Thyroid gland (tissue), 4 donors: ENCODE data around the gene CUTA.

Source experiments
- CTCF ChIP-seq, 6 experiments: fragments of 200-600 bp in 3 of 6; fragments of 450-650 bp in 3 of 6; sonication (generic) in 3 of 6; IDR thresholded peaks; one replicate each; pipeline ENCODE4 v1.5.1; 2016 to 2019; ENCODE audit warnings: antibody characterized with exemption in 6 of 6, mild to moderate bottlenecking in 2 of 6, inconsistent platforms in 1 of 6, moderate library complexity in 1 of 6
- POLR2A ChIP-seq, 2 donors: fragments of 450-650 bp; IDR thresholded peaks; one replicate each; pipeline ENCODE4 v1.6.1; 2017; ENCODE audit warnings: antibody characterized with exemption in 2 of 2, mild to moderate bottlenecking in 2 of 2, moderate library complexity in 1 of 2

GRCh38 chr6:33391278-33391921 is 26.5 kb downstream of the CUTA start, which contains the start of gene KIFC1:
- TF ChIP-seq CTCF (IDR thresholded peaks at IDR 0.05) (peak; percentile 89 to 99 (median 96)), POLR2A (IDR thresholded peaks at IDR 0.05) (no peak)
